MM.1S (cell line): Measurements from ENCODE around the gene CPAMD8.

Experiments used
- CTCF ChIP-seq: fragments of 300-600 bp; sonication (generic); IDR thresholded peaks from 2 replicates; pipeline ENCODE4 v1.5.1; 2016; ENCODE audit warnings: antibody characterized with exemption, low read length, mixed read lengths
- EZH2 ChIP-seq: fragments of 300-600 bp; sonication (generic); optimal IDR thresholded peaks from 2 replicates; pipeline ENCODE3; 2017; ENCODE audit warnings: low read depth, mild to moderate bottlenecking, antibody characterized with exemption, low read length, mixed read lengths
- EZH2phosphoT487 ChIP-seq: fragments of 300-600 bp; sonication (generic); IDR thresholded peaks from 2 replicates; pipeline ENCODE4 v1.6.1; 2018; ENCODE audit warnings: antibody characterized with exemption, low read length

GRCh38 chr19:16901491-16902175 is 125.0 kb downstream of the CPAMD8 start:
- no peak for TF ChIP-seq CTCF
- TF ChIP-seq EZH2, result no peak
- no peak for TF ChIP-seq EZH2phosphoT487
